HG02938 (cell line): ENCODE measurements around the gene PLD1.

Experiments used
- ATAC-seq: cut with Tn5 transposase; IDR thresholded peaks from one replicate; pipeline ENCODE4 v1.9.1; 2021; ENCODE audit warnings: mild to moderate bottlenecking, moderate library complexity; ENCODE audit not compliant: unreplicated experiment

The PLD1 gene

DNA sequence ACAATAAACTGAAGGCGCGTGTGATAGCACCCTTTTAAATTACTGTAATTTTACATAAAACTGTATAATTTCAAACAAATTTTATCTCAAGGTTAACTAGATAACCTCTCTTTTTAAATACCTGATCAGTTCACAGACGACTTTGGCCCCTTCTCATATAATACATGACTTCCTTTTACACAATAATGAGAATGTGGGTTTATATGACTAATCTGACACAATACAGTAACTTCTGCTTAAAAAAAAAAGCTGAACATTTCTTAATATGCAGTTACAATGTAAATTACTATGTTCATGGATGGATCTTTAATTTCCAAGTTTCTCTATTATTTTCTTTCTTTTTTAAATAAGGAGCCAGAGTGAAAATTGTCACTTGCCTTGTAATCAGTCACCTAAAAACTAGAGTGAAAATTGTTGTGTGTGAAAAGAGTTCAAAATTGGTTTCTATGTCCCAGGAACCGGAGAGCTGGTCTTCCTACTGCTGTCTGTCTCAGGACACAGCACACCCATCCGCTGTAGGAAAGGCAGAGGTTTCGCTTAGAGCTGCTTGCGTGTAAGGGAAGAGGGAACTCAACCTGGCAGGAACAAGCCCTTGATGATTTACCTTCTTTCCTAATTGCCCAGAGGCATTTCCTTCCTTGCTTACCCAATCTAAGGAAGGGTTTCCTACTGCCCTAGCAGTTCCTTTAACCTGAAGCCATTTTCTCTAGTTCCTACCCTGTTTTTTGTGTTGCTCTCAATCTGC, 33.3 kb downstream of the PLD1 start:
- ATAC-seq, result no peak

DNA sequence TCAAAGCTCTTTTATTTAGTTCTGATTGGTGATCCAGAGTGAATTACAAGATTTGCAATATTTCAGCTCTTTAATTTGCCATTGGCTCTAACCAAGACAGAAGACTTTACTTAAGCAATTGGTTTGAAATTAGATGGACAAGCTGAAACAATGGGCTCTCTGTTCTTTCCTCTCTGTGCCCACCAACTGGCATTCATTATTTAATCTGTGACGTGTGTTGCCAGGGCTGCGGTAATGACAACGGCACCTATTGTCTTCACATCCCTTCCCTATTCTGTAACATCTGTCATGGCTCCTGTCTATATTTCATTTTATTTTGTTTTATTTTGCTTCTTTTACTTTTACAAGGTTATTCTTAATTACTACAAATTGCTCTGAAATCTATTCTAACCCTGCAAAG, 33.9 kb downstream of the PLD1 start:
- ATAC-seq, result no peak

DNA sequence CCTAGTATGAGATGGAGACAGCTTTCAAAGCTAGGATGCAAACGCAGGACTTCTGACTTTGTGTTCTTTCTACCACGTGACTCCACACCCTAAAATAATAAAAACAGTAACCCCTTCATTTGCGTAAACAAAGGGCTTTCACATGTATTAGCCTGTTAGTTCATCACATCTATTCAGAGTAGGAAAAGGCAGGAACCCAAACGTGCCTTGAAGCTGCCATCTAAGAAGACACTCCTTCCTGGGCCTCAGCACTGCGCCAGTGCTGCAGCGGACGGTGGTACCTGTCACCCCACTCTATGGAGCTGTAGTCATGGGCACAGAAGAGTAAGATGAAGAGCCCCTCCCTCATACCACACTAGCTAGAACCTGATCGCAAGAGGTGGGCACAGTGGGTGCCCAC, 34.3 kb downstream of the PLD1 start:
- no peak for ATAC-seq

DNA sequence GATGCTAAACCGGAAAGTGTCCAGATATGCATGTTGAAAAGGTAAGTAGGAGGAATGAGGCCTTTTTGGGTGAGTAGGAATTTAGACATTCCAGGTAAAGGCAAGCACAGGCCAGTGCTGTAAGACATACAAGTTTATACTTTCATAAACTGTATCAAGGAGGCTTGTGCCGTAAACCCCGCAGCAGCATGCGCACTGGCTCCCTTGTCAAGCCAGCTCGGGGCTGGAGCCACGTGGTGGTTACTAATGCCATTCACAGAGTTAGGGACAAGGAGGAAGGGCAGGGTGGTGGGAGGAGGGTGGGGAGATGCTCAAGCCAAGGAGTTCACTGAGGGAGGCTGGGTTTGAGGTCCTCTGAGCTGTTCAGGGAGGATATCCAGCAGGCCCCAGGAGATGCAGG, 35.8 kb downstream of the PLD1 start:
- ATAC-seq, result no peak

DNA sequence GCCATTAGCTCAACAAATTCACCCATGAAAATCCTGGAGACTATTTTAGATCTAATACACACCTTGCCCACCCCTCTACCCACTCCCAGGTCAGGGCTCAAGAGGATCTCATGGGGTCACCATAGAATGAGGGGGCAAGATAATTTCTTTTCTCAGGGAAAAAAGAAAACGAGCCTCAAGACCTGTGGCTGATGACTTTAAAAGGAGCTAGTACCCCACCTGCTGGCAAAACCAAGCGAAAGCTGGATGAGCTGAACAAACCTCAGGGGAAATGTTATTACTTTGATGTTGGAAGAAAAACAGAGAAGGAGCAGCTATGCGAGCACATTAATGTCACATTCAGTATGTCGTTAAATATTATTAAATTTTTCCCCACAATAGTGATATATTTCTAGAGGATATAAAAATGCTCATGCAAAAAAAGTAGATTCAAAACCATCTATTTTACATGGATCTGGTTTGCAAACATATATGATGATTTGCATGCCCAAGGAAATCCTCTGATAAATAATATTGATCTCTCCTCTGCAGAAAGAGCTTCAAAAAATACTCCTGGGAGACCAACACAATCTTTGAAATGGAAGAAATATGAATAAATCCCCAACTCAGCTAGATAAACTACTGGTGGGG, 37.7 kb downstream of the PLD1 start:
- ATAC-seq, result no peak

DNA sequence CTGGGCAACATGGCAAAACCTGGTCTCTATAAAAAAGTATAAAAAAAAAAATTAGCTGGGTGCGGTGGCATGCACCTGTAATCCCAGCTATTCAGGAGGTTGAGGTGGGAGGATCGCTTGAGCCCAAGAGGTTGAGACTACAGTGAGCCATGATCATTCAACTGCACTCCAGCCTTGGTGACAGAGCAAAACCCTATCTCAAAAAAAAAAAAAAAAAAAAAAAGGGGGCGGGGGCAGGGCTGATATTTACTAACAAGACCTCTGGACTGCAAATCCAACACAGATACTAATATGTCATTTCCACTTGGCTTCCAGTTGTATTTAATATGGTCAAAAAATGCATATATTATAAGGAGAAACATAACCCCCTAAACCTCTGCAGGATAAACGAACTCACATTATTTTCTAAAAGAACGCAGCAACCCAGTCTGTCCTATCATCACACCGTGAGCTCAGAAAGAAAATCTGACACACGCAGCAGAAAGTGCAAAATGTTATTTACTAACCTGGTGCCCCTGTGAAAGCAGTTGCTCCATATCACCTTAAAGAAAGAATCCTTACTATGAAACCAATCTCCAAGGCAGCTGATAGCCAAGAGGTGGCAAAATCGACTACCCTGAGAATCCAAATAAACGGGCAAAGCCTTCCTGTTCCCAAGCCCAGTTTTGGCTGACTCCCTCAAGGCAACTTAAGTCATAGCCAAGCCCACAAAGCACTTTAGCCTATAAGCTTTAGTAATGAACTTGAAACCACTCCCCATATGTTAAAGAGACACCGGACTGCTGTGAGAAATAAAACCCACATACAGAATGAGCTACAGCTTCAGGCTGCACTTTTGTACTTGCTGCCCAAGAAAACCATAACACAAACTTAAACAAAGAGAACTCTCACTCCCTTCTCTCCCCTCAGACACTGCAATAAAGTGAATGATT, 39.3 kb downstream of the PLD1 start:
- ATAC-seq, result no peak

DNA sequence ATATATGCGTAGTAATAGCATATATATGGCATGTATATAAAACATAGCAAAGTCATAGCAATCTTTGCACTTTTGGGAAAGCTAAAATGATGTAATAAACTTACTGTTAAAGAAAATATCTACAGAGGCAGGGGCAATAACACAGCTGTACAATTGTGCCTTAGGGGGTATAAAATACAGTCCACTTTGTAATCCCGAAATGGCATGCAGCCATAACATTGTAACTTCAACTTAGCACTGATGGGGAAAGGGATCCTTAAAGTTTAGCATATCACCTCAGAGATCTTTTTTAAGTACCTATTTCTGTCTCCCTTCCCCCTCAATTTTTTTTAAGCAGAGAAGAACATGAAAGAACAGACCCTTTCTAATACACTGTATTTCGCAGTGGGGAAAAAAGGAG, 40.8 kb downstream of the PLD1 start:
- ATAC-seq, result no peak

DNA sequence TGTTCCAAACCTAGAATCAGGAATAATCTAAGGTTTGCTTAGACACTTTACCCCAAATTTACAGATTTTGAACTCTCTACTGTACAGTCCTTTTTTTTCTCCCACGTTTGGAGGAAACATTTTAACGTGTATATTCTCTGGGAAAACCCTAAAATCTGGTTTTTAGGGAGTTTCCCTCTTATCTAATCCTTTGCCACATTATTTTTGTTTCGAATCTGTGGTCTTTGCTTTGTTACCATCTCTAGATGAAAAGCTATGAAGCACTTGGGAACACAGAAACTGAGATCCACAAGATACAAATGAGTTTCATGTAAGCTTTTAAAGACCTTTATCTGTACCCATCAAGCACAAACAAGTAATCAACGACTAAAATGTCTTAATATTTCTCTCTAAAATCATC, 41.3 kb downstream of the PLD1 start:
- no peak for ATAC-seq

DNA sequence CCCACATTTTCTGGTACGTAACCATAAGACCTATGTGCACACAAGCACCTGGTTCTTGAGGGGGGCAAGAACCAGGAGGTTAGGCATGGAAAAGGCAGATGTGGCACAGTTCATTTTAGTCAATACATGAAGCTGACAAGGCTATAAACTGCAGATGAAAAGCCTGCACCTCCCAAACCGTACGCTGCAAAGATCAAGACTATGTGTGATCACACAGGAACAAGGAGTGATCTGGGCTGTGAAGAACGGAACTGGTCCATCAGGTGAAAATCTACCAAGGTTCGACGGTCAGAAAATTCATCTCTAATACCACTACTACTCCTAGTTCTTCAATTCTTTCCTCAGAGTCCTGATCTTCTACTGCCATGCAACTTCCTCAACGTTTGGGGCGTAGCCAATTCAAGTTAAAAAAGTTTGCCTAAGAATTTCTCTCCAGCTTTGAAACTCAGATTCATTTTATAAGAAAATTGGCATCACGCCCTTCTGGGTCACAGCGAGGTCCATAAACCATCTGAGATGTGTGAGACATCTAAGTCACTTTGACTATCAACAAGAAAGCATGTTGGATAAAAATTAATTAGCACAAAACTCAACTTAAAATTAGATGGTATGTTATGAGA, 41.9 kb downstream of the PLD1 start:
- ATAC-seq, result no peak

DNA sequence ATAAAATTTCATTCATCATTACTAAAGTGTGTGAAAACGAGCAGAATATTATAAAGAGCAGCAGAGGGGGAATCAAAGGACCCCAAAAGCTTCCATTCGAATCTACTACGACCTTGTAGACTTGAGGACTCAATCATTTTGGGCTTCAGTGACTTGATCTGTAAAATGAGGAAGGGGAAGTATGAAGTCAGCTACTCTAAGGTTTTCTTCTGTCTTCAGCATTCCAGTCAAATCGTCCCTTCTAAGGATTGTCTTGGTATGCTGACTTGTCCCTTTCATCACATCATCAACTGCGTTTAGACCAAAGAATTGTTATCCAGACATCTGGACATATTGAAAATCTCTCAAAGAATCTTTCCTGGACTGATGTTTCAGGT, 44.8 kb downstream of the PLD1 start:
- no peak for ATAC-seq

DNA sequence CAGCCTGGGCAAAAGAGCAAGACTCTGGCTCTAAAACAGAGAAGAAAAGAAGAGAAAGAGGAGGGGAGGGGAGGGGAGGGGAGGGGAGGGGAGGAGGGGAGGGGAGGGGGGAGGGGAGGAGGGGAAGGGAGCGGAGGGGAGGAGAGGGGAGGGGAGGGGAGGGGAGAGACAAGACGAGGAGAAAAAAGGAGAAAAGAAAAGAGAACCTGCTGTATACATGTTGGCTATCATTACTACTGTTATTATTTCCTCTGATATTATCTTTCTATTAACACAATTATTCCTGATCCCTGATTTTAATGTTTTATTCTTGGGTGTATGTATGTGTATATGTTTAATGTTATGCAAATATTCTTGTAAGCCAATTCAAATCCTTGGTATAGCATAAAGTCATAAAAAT, 46.9 kb downstream of the PLD1 start:
- no peak for ATAC-seq

DNA sequence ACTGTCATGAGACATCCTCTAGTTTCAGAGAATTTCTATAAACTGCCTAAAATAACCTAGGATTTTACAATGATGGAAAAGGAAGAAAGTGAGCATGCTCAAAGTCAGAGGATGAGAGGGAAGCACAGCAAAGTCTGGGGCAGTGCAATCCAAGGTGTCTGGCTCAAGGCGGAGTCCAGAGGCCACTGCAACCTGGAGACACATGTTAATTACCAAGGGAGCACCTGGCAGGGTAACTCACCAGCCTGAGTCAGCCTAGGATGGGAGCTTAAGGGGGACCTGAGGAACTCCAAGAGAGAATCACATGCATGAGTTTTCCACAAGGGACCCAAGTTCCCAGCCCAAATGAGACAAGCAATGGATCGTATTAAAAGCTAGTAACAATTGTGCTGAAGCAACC, 49.8 kb downstream of the PLD1 start:
- ATAC-seq, result no peak

DNA sequence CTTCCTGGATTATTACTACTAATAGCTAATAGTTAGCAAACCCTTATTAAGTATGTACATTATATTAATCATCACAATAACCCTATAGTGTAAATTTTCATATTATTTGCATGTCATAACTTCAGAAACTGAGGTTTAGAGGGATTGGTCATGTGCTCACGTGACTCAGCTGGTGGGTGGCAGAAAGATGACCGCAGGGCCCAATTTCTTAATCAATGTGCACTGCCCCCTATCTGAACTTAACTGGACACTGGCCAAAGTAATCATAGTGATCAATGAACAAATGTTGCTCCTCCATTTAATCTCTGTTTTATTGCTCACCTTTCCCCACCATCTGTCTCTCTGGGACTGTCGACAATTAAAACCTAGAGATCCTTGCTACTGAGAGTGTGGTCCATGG, 52.2 kb downstream of the PLD1 start:
- no peak for ATAC-seq

DNA sequence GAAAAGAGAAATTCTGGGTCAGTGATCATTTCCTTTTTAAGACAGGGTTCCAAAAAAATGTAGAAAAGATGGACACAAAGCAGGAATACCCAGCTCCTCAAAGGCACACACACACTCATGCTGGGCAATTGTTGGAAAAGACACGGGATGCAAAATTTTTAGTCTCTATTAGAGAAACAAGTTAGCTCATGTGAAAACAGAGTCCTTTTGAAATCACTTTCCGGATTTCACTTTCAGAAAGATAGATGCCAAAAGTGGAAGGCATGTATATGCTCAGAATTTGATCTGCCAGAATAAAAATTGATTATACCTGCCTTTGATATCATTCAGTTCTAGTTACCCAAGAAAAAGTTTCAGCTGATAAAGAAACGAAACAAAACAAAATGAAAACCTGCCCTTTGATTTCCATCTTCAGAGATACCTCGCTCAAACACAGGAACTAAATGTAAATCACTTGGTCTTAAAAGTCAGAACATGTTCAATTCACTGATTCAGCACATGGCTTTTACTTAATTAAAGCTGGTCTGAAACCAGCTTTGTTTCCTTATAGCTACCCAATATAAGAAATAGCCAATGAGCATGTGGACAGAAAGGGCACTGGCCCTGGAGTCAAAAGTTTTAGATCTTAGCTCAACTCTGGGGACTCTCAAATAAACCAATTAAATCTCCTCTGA, 52.8 kb downstream of the PLD1 start:
- no peak for ATAC-seq

DNA sequence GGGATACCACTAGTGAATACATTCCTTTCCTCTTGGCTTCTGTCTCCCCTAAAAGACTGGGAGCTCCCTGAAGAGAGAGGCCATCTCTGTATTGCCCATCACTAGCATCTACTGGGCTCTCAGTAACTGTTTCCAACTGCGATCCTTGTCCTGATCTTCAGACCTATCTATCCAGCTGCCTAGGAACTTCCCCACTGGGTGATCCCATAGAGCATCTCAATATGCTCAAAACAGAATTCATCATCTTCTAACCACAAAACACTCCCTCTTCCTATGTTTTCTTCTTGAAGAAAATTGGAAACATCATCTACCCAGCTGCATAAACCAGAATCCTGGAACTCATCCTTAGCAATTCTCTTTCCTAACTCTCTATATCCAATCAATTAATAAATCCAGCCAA, 54.6 kb downstream of the PLD1 start:
- ATAC-seq, result no peak

DNA sequence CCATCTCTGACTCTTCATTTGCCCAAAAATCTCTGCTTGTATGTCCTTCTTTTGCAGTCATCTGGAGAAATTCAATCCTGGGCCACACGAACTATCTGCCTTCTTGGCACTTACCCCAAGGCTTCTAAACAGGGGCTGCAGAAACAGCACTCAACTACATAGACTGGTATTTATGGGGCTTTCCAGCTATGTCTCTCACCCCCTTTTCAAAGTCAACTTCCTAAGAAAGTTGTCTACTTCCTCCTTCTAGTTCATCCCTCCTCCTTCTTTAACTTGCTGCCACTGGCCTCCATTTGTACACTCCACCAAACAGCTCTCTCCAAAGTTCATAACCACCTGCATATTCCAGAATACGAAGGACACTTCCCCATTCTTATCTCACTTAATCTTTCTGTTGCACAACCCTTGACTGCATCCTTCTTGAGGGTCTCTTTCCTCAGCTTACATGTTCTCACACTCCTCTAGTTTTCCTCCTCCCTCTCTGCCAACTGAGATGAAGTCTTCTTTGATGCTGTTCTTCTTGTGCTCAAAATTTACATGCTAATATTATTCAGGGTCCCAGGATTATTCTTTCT, 55.2 kb downstream of the PLD1 start:
- ATAC-seq, result no peak

DNA sequence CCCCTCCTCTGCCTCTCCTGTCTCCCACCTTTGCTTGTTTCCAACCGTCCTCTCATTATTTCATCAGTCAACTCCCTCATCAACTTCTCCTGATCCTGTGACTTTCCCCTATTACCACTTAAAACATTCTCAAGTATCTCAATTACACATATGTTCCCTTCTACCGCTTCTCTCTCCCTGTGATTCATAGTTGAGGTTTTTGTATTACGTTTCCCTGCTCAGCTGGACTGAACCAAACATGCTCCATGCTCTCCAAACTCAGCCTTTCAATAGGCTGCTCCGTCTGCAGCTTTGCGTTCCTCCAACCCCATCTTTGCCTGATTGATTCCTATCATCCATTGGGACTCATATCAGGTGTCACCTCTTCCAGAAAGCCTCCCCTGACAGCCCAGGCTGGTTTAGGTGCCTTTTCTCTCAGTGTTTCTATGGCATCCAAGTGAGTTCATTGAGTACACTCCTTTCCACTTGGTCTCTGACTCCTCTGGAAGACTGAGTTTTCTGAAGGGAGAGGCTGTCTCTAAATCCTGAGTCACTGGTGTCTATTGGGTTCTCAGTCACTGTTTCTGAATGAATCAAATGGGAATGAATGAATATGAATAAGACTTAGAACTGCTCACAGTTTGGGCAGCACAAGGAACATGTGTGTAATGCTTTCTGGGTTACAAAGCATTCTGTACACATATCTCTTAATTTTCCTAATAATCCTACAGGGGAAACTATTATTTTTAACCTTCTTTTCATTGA, 56.4 kb downstream of the PLD1 start:
- ATAC-seq, result no peak

DNA sequence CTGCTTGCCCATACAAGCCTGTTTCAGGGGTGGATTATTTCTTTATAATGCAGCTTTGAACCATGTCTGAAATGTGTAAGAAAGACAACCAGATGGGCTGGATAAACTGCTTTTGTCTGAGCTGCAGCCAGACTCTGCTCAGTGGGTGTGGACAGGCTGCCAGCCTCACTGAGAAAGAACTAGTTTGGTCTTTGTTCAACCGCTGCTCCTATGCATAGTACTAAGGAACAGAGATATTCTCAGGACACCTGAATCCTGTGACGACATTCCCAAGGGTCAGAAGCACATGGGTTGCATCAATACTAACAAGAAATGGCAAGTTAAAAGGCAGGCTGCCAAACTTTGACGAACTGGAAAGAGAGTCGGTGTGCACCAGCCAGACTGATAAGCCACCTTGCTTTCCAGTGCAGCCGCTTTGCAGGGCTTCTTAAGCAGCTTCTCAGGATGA, 57.2 kb downstream of the PLD1 start:
- no peak for ATAC-seq

DNA sequence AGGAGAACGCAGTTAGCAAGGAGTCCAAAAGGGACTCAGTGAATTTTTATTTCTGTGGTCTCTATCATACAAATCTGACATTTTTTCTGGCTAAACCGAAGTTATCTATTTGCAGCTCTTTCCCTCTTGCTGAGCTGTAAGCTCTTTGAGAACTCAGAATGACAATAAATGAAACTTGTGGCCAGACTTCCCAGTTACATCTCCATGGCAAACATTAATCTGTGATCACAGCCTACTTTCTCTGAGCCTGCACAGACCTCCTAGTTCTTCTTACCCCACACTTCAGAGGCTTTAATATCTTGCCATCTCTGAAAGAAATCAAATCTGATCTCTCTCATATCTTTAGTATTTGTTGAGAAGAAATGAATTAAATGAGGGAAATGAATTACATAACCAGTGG, 58.0 kb downstream of the PLD1 start:
- no peak for ATAC-seq

DNA sequence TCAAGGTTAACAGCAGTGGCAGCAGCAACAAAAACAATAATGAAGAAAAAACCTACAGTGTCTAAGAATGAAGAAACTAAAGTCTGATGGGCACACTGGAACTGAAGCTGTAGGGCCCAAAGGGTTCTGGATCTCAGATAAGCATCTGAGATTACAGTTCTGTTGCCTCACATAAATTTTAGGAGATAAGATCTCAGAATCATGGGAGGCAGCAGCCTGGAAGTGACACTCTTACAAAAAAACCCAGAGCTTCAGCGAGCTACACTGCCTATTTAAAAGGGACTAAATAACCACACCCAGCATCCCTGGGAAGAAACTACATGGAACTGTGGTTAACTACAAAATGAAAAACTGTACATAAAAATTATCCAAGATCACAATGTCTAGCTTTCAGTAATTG, 61.2 kb downstream of the PLD1 start:
- ATAC-seq, result no peak
